Measurements from ENCODE around the gene LEP. TPM values are rescaled to one million over a fixed set of nuclear protein-coding genes. Genes with fewer than 3 reads are reported as not detected.

LEP gene
- polyA plus RNA-seq, 1 of the 3 experiments (the other 2 are of a cell fraction) = not detected

DNA sequence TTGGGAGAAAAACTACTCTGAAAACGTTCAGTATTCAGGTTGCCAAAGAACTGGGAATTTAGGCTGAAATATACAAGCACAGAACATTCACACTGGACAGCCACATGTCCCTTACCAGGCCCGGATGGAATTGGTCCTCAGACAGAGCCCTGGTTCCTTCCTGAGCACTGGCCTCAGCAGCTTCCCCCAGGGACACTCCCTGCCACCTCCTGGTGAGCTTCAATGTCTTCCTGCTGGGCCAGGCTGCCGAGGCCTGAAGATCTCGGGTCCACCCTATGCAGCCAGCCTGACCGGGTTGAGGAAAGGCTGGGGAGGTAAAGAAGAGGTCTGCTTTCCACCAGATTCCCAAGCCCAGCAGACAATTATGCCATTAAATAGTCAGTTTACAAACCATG lies 24.8 kb downstream of the LEP start (continued):
- TF ChIP-seq POLR2AphosphoS5 (IDR thresholded peaks at IDR 0.05; ENCODE audit: low read depth, low read length) = no peak

DNA sequence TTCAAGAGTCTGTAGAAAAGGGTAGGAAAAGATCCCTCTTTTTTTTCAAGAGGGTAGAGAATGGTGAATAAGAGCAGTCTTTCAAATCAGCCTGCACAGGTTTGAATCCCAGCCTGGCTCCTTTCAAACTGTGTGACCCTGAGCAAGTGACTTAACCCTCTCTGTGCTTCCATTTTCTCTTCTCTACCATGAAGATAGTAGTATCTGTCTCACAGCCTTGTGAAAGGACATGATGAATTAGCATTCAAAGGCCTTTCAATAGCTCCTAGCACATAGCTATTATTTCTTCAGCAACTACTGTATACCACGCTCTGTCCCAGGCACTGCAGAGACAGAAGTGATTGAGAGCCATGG lies 25.4 kb downstream of the LEP start:
- H3K36me3 ChIP-seq (replicated peaks in 1 of 2; ENCODE audit: control insufficient read depth in 1 of 2, insufficient read depth in 2 of 2, low read length in 1 of 2) = no peaks in the 10 kb centered on the region
- peak overlapping the region; percentile 30 to 33; a peak in 3 of 4 replicates for H3K4me3 ChIP-seq (ENCODE audit: low read depth in 2 of 2, low read length in 1 of 2)
- no peak overlapping the region for H3K9ac ChIP-seq
- no peaks in the 10 kb centered on the region for H4K20me1 ChIP-seq (ENCODE audit: insufficient read depth)
- peak overlapping the region; percentile 83; the same call in 1 of the 2 replicates for H2AFZ ChIP-seq (ENCODE audit: low read depth)
- no peaks in the 10 kb centered on the region for H3F3A ChIP-seq (replicated peaks; ENCODE audit: insufficient read depth)
- H3K79me2 ChIP-seq (ENCODE audit: insufficient read depth) = no peaks in the 10 kb centered on the region
- H3K9me2 ChIP-seq = no peaks in the 10 kb centered on the region
- peak overlapping the region; percentile 54 to 99; a peak in 3 of 4 replicates for H3K27ac ChIP-seq (ENCODE audit: low read depth in 2 of 2, low read length in 1 of 2)
- no peaks in the 10 kb centered on the region for H3K9me3 ChIP-seq
- POLR2A ChIA-PET = interaction anchor here (0.7 to 1.8 kb wide), 6 partner anchors 35 to 490 kb away, joined by 3 to 10 read pairs (median 3); no protein-coding TSS in a partner anchor
- H3K4me1 ChIP-seq (ENCODE audit: control insufficient read depth in 1 of 2, insufficient read depth in 2 of 2, low read depth in 1 of 2, low read length in 1 of 2) = peaks cover 18 to 41% of the 10 kb centered on the region in 2 experiments; a peak in 3 of 4 replicates
- CTCF ChIA-PET = interaction anchor here (0.5 to 2.5 kb wide), 22 partner anchors 7 to 678 kb away, joined by 3 to 13 read pairs (median 4); partner anchors contain the start of gene ARF5
- TF ChIP-seq, protein P1, sequence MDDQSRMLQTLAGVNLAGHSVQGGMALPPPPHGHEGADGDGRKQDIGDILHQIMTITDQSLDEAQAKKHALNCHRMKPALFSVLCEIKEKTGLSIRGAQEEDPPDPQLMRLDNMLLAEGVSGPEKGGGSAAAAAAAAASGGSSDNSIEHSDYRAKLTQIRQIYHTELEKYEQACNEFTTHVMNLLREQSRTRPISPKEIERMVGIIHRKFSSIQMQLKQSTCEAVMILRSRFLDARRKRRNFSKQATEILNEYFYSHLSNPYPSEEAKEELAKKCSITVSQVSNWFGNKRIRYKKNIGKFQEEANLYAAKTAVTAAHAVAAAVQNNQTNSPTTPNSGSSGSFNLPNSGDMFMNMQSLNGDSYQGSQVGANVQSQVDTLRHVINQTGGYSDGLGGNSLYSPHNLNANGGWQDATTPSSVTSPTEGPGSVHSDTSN (IDR thresholded peaks at IDR 0.05) = 0 out of 2 replicates have a peak, but pooled peaks have one; percentile 6
- TF ChIP-seq FOXM1 (IDR thresholded peaks at IDR 0.05; ENCODE audit: low read depth) (no peak), RAD21 (IDR thresholded peaks at IDR 0.05; ENCODE audit: low read length) (0 out of 2 replicates have a peak, but pooled peaks have one; percentile 20), EZH2phosphoT487 (IDR thresholded peaks at IDR 0.05; ENCODE audit: borderline replicate concordance, low read depth) (no peak)
- TF ChIP-seq, protein P2, sequence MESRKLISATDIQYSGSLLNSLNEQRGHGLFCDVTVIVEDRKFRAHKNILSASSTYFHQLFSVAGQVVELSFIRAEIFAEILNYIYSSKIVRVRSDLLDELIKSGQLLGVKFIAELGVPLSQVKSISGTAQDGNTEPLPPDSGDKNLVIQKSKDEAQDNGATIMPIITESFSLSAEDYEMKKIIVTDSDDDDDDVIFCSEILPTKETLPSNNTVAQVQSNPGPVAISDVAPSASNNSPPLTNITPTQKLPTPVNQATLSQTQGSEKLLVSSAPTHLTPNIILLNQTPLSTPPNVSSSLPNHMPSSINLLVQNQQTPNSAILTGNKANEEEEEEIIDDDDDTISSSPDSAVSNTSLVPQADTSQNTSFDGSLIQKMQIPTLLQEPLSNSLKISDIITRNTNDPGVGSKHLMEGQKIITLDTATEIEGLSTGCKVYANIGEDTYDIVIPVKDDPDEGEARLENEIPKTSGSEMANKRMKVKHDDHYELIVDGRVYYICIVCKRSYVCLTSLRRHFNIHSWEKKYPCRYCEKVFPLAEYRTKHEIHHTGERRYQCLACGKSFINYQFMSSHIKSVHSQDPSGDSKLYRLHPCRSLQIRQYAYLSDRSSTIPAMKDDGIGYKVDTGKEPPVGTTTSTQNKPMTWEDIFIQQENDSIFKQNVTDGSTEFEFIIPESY (IDR thresholded peaks at IDR 0.05; ENCODE audit: borderline replicate concordance, low read depth) = no peak
- DNase-seq = no peak
- H3K4me2 ChIP-seq = peak overlapping the region; percentile 68
- 90% methylated on average over 1 of the region's 1 CpG for WGBS (ENCODE audit: low lambda C conversion rate)
- no peaks in the 10 kb centered on the region for H3K27me3 ChIP-seq (ENCODE audit: insufficient read depth)

DNA sequence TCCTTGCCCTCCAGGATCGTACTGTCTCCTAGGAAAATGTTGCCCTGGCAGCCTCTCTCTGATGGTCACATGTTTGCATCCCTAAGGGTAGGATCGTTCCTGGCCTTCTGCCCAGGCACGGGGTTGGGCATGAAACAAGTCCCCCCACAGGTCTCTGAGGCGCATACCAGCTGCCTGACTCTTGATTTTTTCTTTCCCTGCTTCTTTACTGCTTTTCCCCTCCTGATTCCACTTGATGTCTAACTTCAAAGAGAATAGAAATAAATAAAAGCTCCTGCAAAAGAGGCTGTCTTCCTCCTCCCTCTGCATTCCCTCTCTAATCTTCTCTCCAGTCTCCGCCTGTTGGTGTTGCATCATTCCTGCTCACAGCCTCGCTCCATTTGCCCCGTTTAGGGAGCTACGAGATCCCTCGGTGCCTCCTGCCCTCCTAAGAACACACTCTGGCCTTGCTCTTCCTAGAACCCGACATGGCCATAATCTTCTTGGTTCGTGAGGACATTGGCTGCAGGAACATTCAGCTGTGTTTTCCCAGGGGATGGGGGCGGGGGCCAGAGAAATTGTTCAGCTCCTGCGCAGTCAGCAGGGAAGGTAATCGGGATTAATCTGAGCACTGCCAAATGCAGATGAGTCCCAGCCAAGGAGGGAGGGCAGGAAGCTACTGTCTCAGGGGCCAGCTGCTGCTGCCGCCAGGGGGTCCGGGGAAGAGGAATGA lies 26.0 kb downstream of the LEP start:
- peak; percentile 90 for DNase-seq
- H3K4me2 ChIP-seq = peak overlapping the region; percentile 68
- peak overlapping the region; percentile 30 to 33; a peak in 3 of 4 replicates for H3K4me3 ChIP-seq (ENCODE audit: low read depth in 2 of 2, low read length in 1 of 2)
- peak overlapping the region; percentile 83 for H2AFZ ChIP-seq (ENCODE audit: low read depth)
- H3K9ac ChIP-seq = peak overlapping the region; percentile 48; the same call in 1 of the 2 replicates
- no peaks in the 10 kb centered on the region for H3K79me2 ChIP-seq (ENCODE audit: insufficient read depth)
- peaks cover 18 to 41% of the 10 kb centered on the region in 2 experiments; a peak in 3 of 4 replicates for H3K4me1 ChIP-seq (ENCODE audit: control insufficient read depth in 1 of 2, insufficient read depth in 2 of 2, low read depth in 1 of 2, low read length in 1 of 2)
- POLR2A ChIA-PET = interaction anchor here (0.7 to 1.8 kb wide), 13 partner anchors 10 to 489 kb away, joined by 3 to 10 read pairs (median 3); no protein-coding TSS in a partner anchor
- CTCF ChIA-PET = interaction anchor here (0.8 to 2.5 kb wide), 25 partner anchors 8 to 678 kb away, joined by 3 to 13 read pairs (median 3); partner anchors contain the start of gene ARF5
- H4K20me1 ChIP-seq (ENCODE audit: insufficient read depth) = no peaks in the 10 kb centered on the region
- 13% methylated on average over 16 of the region's 16 CpGs for WGBS (ENCODE audit: low lambda C conversion rate)
- no peaks in the 10 kb centered on the region for H3K36me3 ChIP-seq (replicated peaks in 1 of 2; ENCODE audit: control insufficient read depth in 1 of 2, insufficient read depth in 2 of 2, low read length in 1 of 2)
- no peaks in the 10 kb centered on the region for H3K9me2 ChIP-seq
- H3K27me3 ChIP-seq (ENCODE audit: insufficient read depth) = no peaks in the 10 kb centered on the region
- no peaks in the 10 kb centered on the region for H3F3A ChIP-seq (replicated peaks; ENCODE audit: insufficient read depth)
- no peaks in the 10 kb centered on the region for H3K9me3 ChIP-seq
- H3K27ac ChIP-seq (ENCODE audit: low read depth in 2 of 2, low read length in 1 of 2) = peak overlapping the region; percentile 54 to 99
- TF ChIP-seq, protein P3, sequence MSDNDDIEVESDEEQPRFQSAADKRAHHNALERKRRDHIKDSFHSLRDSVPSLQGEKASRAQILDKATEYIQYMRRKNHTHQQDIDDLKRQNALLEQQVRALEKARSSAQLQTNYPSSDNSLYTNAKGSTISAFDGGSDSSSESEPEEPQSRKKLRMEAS (IDR thresholded peaks at IDR 0.05; ENCODE audit: low read depth) = peak; percentile 48
- TF ChIP-seq JUND (IDR thresholded peaks at IDR 0.05) = 0 out of 2 replicates have a peak, but pooled peaks have one; percentile 17
- TF ChIP-seq, protein P1 (IDR thresholded peaks at IDR 0.05) = peak; percentile 44
- TF ChIP-seq ELF1 (IDR thresholded peaks at IDR 0.05) = no peak
- peak; percentile 53; the same call in 1 of the 2 replicates for TF ChIP-seq RFX5 (IDR thresholded peaks at IDR 0.05; ENCODE audit: low read length)
- peak; percentile 57; the same call in 1 of the 2 replicates for TF ChIP-seq RCOR1 (IDR thresholded peaks at IDR 0.05; ENCODE audit: low read length)
- TF ChIP-seq FOXM1 (IDR thresholded peaks at IDR 0.05; ENCODE audit: low read depth) = no peak
- TF ChIP-seq FOXJ3 (CRISPR knock-in tag; IDR thresholded peaks at IDR 0.05) = no peak; the same call in 1 of the 2 replicates
- TF ChIP-seq NFIC (IDR thresholded peaks at IDR 0.05; ENCODE audit: borderline replicate concordance) = peak; percentile 84
- TF ChIP-seq MEF2A (IDR thresholded peaks at IDR 0.05; ENCODE audit: borderline replicate concordance, low read depth) = no peak
- TF ChIP-seq, protein P4, sequence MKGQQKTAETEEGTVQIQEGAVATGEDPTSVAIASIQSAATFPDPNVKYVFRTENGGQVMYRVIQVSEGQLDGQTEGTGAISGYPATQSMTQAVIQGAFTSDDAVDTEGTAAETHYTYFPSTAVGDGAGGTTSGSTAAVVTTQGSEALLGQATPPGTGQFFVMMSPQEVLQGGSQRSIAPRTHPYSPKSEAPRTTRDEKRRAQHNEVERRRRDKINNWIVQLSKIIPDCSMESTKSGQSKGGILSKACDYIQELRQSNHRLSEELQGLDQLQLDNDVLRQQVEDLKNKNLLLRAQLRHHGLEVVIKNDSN (IDR thresholded peaks at IDR 0.05; ENCODE audit: borderline replicate concordance, low read depth) = peak; percentile 77; the same call in 1 of the 2 replicates
- peak; percentile 44; the same call in 1 of the 2 replicates for TF ChIP-seq TAF1 (IDR thresholded peaks at IDR 0.05; ENCODE audit: borderline replicate concordance, low read depth, low read length)

Measured in SK-N-SH (cell line).